HEK293 (cell line): ENCODE data around the gene KIF12.

Experiments used
- CTCF ChIA-PET: fragments of 350-600 bp; formaldehyde crosslinking; extraction: SDS; loops from one replicate; lab custom pipeline; 2021; ENCODE audit warnings: antibody characterized with exemption; lab: Yijun Ruan, JAX
- POLR2A ChIA-PET: fragments of 300-600 bp; formaldehyde crosslinking; extraction: SDS; loops from one replicate; lab custom pipeline; 2020; ENCODE audit warnings: antibody characterized with exemption, inconsistent platforms; lab: Yijun Ruan, JAX
- H3K27ac ChIP-seq: fragments of 200-500 bp; sonication (Bioruptor generic); 2 replicates; pipeline ENCODE4 v1.5.1; 2014; ENCODE audit warnings: low read depth, low read length, control low read depth, inconsistent platforms; ENCODE audit errors: extremely low read depth
- H3K36me3 ChIP-seq, 2 experiments: fragments of 200-500 bp in 1 of 2; sonication (Bioruptor generic) in 1 of 2; 1 replicate in 1 of 2; 2 replicates in 1 of 2; pipeline ENCODE4 v1.5.1; 2014 to 2017; ENCODE audit warnings: inconsistent platforms in 2 of 2, low read length in 2 of 2; ENCODE audit not compliant: control insufficient read depth in 2 of 2, insufficient read depth in 1 of 2
- H3K4me1 ChIP-seq: fragments of 200-500 bp; sonication (Bioruptor generic); 2 replicates; pipeline ENCODE4 v1.5.1; 2014; ENCODE audit warnings: mild to moderate bottlenecking, low read length, inconsistent platforms; ENCODE audit not compliant: control insufficient read depth, insufficient read depth
- H3K4me3 ChIP-seq: 2 replicates; pipeline ENCODE4 v1.5.1; 2011; ENCODE audit warnings: low read depth, mild to moderate bottlenecking, control low read depth, low read length, moderate library complexity
- H3K9me3 ChIP-seq: fragments of 200-500 bp; sonication (Bioruptor generic); 2 replicates; pipeline ENCODE4 v1.5.1; 2014; ENCODE audit warnings: low read depth, low read length, inconsistent platforms; ENCODE audit not compliant: control insufficient read depth, insufficient read depth
- KLF1 ChIP-seq: fragments of 450-650 bp; formaldehyde crosslinking; IDR thresholded peaks from 2 replicates; pipeline ENCODE4 v1.5.1; 2016; ENCODE audit warnings: missing biosample characterization, missing genetic modification characterization
- KLF7 ChIP-seq: fragments of 450-650 bp; formaldehyde crosslinking; IDR thresholded peaks from 2 replicates; pipeline ENCODE4 v1.5.1; 2016; ENCODE audit warnings: missing biosample characterization, missing genetic modification characterization, borderline replicate concordance
- KLF8 ChIP-seq: fragments of 450-650 bp; formaldehyde crosslinking; IDR thresholded peaks from 2 replicates; pipeline ENCODE4 v1.5.1; 2016; ENCODE audit warnings: missing biosample characterization, missing genetic modification characterization
- WT1 ChIP-seq: fragments of 450-650 bp; formaldehyde crosslinking; IDR thresholded peaks from 2 replicates; pipeline ENCODE4 v1.5.1; 2016; ENCODE audit warnings: missing biosample characterization, missing genetic modification characterization
- ZBTB17 ChIP-seq: fragments of 450-650 bp; formaldehyde crosslinking; IDR thresholded peaks from 2 replicates; pipeline ENCODE4 v1.5.1; 2016; ENCODE audit warnings: missing biosample characterization, missing genetic modification characterization
- ZBTB21 ChIP-seq: fragments of 450-650 bp; formaldehyde crosslinking; IDR thresholded peaks from 2 replicates; pipeline ENCODE4 v1.5.1; 2017; ENCODE audit warnings: missing biosample characterization, missing genetic modification characterization
- ZBTB7A ChIP-seq: fragments of 450-650 bp; formaldehyde crosslinking; IDR thresholded peaks from 2 replicates; pipeline ENCODE4 v1.5.1; 2016; ENCODE audit warnings: low read depth, missing biosample characterization, missing genetic modification characterization
- ZFP41 ChIP-seq: fragments of 450-650 bp; formaldehyde crosslinking; IDR thresholded peaks from 2 replicates; pipeline ENCODE4 v1.5.1; 2016; ENCODE audit warnings: missing biosample characterization, missing genetic modification characterization, borderline replicate concordance
- ZIC2 ChIP-seq: fragments of 450-650 bp; formaldehyde crosslinking; IDR thresholded peaks from 2 replicates; pipeline ENCODE4 v1.5.1; 2016; ENCODE audit warnings: missing biosample characterization, missing genetic modification characterization
- ZNF112 ChIP-seq: fragments of 450-650 bp; formaldehyde crosslinking; IDR thresholded peaks from 2 replicates; pipeline ENCODE4 v1.5.0; 2017; ENCODE audit warnings: missing biosample characterization, missing genetic modification characterization
- ZNF155 ChIP-seq: fragments of 450-650 bp; formaldehyde crosslinking; IDR thresholded peaks from 2 replicates; pipeline ENCODE4 v1.5.1; 2016; ENCODE audit warnings: missing biosample characterization, missing genetic modification characterization
- ZNF175 ChIP-seq: fragments of 450-650 bp; formaldehyde crosslinking; IDR thresholded peaks from 2 replicates; pipeline ENCODE4 v1.5.1; 2016; ENCODE audit warnings: missing biosample characterization, missing genetic modification characterization
- ZNF202 ChIP-seq: fragments of 450-650 bp; formaldehyde crosslinking; IDR thresholded peaks from 2 replicates; pipeline ENCODE4 v1.5.1; 2016; ENCODE audit warnings: missing biosample characterization, missing genetic modification characterization, borderline replicate concordance
- ZNF221 ChIP-seq: fragments of 450-650 bp; formaldehyde crosslinking; IDR thresholded peaks from 2 replicates; pipeline ENCODE4 v1.5.1; 2017; ENCODE audit warnings: missing biosample characterization, missing genetic modification characterization, borderline replicate concordance
- ZNF266 ChIP-seq: fragments of 450-650 bp; formaldehyde crosslinking; IDR thresholded peaks from 2 replicates; pipeline ENCODE4 v1.5.1; 2016; ENCODE audit warnings: missing biosample characterization, missing genetic modification characterization, low read depth
- ZNF324 ChIP-seq: fragments of 450-650 bp; formaldehyde crosslinking; IDR thresholded peaks from 2 replicates; pipeline ENCODE4 v1.5.1; 2016; ENCODE audit warnings: missing biosample characterization, missing genetic modification characterization
- ZNF335 ChIP-seq: fragments of 450-650 bp; formaldehyde crosslinking; conservative IDR thresholded peaks from 2 replicates; pipeline ENCODE4 v1.5.1; 2016; ENCODE audit warnings: missing biosample characterization, missing genetic modification characterization
- ZNF37A ChIP-seq: fragments of 450-650 bp; IDR thresholded peaks from 2 replicates; pipeline ENCODE4 v1.5.1; 2018; ENCODE audit warnings: missing biosample characterization, missing genetic modification characterization
- ZNF416 ChIP-seq: fragments of 450-650 bp; formaldehyde crosslinking; IDR thresholded peaks from 2 replicates; pipeline ENCODE4 v1.5.1; 2016; ENCODE audit warnings: missing biosample characterization, missing genetic modification characterization
- ZNF510 ChIP-seq: fragments of 450-650 bp; formaldehyde crosslinking; IDR thresholded peaks from 2 replicates; pipeline ENCODE4 v1.5.1; 2018; ENCODE audit warnings: mild to moderate bottlenecking, missing genetic modification characterization, missing biosample characterization; ENCODE audit not compliant: insufficient replicate concordance
- ZNF558 ChIP-seq: fragments of 450-650 bp; formaldehyde crosslinking; IDR thresholded peaks from 2 replicates; pipeline ENCODE4 v1.5.1; 2016; ENCODE audit warnings: missing biosample characterization, missing genetic modification characterization
- ZNF596 ChIP-seq: fragments of 450-650 bp; IDR thresholded peaks from 2 replicates; pipeline ENCODE4 v1.5.0; 2018; ENCODE audit warnings: missing biosample characterization, mild to moderate bottlenecking, missing genetic modification characterization, moderate library complexity
- ZNF623 ChIP-seq: fragments of 450-650 bp; formaldehyde crosslinking; IDR thresholded peaks from 2 replicates; pipeline ENCODE4 v1.5.1; 2016; ENCODE audit warnings: missing biosample characterization, missing genetic modification characterization
- ZNF660 ChIP-seq: fragments of 450-650 bp; IDR thresholded peaks from 2 replicates; pipeline ENCODE4 v1.5.1; 2018; ENCODE audit warnings: missing biosample characterization, mild to moderate bottlenecking, missing genetic modification characterization
- ZNF677 ChIP-seq: fragments of 450-650 bp; IDR thresholded peaks from 2 replicates; pipeline ENCODE4 v1.5.0; 2018; ENCODE audit warnings: missing biosample characterization, mild to moderate bottlenecking, missing genetic modification characterization, moderate library complexity
- ZNF701 ChIP-seq: fragments of 450-650 bp; formaldehyde crosslinking; IDR thresholded peaks from 2 replicates; pipeline ENCODE4 v1.5.1; 2016; ENCODE audit warnings: missing biosample characterization, missing genetic modification characterization
- ZNF707 ChIP-seq: fragments of 450-650 bp; formaldehyde crosslinking; IDR thresholded peaks from 2 replicates; pipeline ENCODE4 v1.5.1; 2016; ENCODE audit warnings: missing biosample characterization, missing genetic modification characterization
- ZNF768 ChIP-seq: fragments of 450-650 bp; formaldehyde crosslinking; IDR thresholded peaks from 2 replicates; pipeline ENCODE4 v1.5.1; 2018; ENCODE audit warnings: missing biosample characterization, mild to moderate bottlenecking, missing genetic modification characterization
- ZNF785 ChIP-seq: fragments of 450-650 bp; formaldehyde crosslinking; IDR thresholded peaks from 2 replicates; pipeline ENCODE4 v1.5.1; 2016; ENCODE audit warnings: missing biosample characterization, missing genetic modification characterization
- TF ChIP-seq, protein P1 (sequence below): fragments of 450-650 bp; formaldehyde crosslinking; IDR thresholded peaks from 2 replicates; pipeline ENCODE4 v1.5.1; 2017; ENCODE audit warnings: missing biosample characterization, missing genetic modification characterization
- TF ChIP-seq, protein P2 (sequence below): fragments of 450-650 bp; formaldehyde crosslinking; IDR thresholded peaks from 2 replicates; pipeline ENCODE4 v1.5.1; 2016; ENCODE audit warnings: missing biosample characterization, missing genetic modification characterization
- TF ChIP-seq, protein P3 (sequence below): fragments of 450-650 bp; formaldehyde crosslinking; IDR thresholded peaks from 2 replicates; pipeline ENCODE4 v1.5.1; 2016; ENCODE audit warnings: missing biosample characterization, missing genetic modification characterization

The KIF12 gene

DNA sequence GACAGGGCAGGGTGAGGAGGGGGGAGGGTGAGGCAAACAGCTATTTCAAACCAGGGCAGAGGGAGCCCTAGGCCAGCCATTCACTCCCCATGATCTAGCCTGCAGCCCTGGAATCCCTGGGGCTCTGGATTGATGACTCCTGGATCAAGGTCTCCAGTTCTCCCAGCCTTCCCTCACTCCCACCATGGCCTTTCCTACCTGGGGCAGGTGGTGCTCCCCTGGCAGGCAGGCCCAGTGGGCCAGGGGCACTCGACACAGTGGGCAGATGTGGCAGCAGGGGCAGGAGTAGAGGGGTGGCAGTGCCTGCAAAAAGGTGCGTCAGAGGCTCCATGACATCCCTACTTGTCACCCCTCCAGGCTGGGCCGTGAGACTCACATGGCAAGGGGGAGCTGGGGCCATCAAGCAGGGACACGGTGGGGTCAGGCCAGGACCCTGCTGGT, 6.0 kb downstream of the KIF12 start:
- TF ChIP-seq, protein P1, sequence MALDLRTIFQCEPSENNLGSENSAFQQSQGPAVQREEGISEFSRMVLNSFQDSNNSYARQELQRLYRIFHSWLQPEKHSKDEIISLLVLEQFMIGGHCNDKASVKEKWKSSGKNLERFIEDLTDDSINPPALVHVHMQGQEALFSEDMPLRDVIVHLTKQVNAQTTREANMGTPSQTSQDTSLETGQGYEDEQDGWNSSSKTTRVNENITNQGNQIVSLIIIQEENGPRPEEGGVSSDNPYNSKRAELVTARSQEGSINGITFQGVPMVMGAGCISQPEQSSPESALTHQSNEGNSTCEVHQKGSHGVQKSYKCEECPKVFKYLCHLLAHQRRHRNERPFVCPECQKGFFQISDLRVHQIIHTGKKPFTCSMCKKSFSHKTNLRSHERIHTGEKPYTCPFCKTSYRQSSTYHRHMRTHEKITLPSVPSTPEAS (tag by site-specific recombination), result no peak
- TF ChIP-seq ZNF221 (tag by site-specific recombination) (no peak), ZNF768 (tag by site-specific recombination) (no peak), ZNF37A (no peak)
- Histone ChIP-seq H3K9me3 (no peaks in the 10 kb centered on the region), H3K27ac (no peak overlapping the region), H3K4me1 (no peaks in the 10 kb centered on the region), H3K4me3 (no peak overlapping the region), H3K36me3 (no peaks in the 10 kb centered on the region)
- POLR2A ChIA-PET, result no interaction called here
- CTCF ChIA-PET, result interaction anchor here (0.6 to 4.7 kb wide), 5 partner anchors 10 to 198 kb away, joined by 3 to 54 read pairs (median 9); no protein-coding TSS in a partner anchor

DNA sequence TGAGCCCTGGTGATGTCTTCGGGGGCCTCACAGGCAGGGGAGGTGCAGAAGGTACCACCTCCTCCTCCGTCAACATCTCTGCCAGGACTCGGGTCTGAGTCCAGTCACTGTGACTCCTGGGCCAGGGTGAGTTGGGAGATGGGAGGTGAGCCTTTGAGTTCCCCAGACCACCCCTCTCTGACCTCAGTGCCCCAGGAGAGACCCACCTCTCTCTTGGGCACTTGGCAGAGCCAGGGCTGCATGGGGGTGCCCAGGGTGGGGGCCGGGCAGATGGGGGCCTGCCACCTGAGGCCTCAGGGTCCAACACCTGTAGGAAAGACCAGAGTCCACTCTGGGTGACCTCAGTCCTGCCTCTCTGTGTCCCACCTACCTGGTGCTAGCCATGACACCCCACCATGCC, 6.8 kb downstream of the KIF12 start:
- ChIA-PET CTCF (interaction anchor here (0.6 to 4.7 kb wide), 3 partner anchors 9 to 199 kb away, joined by 3 to 54 read pairs (median 3); no protein-coding TSS in a partner anchor), POLR2A (no interaction called here)
- Histone ChIP-seq H3K27ac (no peak overlapping the region), H3K4me3 (no peak overlapping the region), H3K36me3 (no peaks in the 10 kb centered on the region), H3K9me3 (no peaks in the 10 kb centered on the region)
- no peak for TF ChIP-seq KLF1
- no peak for TF ChIP-seq ZNF558
- no peak for TF ChIP-seq KLF8 (tag by site-specific recombination)
- no peak for TF ChIP-seq ZNF175 (tag by site-specific recombination)
- no peak for TF ChIP-seq ZNF112
- TF ChIP-seq ZNF510 (tag by site-specific recombination), result no peak
- TF ChIP-seq, protein P2, sequence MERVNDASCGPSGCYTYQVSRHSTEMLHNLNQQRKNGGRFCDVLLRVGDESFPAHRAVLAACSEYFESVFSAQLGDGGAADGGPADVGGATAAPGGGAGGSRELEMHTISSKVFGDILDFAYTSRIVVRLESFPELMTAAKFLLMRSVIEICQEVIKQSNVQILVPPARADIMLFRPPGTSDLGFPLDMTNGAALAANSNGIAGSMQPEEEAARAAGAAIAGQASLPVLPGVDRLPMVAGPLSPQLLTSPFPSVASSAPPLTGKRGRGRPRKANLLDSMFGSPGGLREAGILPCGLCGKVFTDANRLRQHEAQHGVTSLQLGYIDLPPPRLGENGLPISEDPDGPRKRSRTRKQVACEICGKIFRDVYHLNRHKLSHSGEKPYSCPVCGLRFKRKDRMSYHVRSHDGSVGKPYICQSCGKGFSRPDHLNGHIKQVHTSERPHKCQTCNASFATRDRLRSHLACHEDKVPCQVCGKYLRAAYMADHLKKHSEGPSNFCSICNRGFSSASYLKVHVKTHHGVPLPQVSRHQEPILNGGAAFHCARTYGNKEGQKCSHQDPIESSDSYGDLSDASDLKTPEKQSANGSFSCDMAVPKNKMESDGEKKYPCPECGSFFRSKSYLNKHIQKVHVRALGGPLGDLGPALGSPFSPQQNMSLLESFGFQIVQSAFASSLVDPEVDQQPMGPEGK (tag by site-specific recombination), result no peak
- no peak for TF ChIP-seq ZNF324
- TF ChIP-seq ZNF596 (tag by site-specific recombination), result no peak
- TF ChIP-seq ZNF266 (tag by site-specific recombination), result no peak
- TF ChIP-seq ZNF623 (tag by site-specific recombination), result no peak
- TF ChIP-seq ZFP41 (tag by site-specific recombination), result no peak
- TF ChIP-seq ZBTB17, result no peak
- no peak for TF ChIP-seq ZNF416
- TF ChIP-seq ZNF155 (tag by site-specific recombination), result no peak
- no peak for TF ChIP-seq ZNF660 (tag by site-specific recombination)
- TF ChIP-seq WT1 (tag by site-specific recombination), result no peak
- TF ChIP-seq, all 188 proteins: peak for 0
- H3K4me1 ChIP-seq, result no peaks in the 10 kb centered on the region

DNA sequence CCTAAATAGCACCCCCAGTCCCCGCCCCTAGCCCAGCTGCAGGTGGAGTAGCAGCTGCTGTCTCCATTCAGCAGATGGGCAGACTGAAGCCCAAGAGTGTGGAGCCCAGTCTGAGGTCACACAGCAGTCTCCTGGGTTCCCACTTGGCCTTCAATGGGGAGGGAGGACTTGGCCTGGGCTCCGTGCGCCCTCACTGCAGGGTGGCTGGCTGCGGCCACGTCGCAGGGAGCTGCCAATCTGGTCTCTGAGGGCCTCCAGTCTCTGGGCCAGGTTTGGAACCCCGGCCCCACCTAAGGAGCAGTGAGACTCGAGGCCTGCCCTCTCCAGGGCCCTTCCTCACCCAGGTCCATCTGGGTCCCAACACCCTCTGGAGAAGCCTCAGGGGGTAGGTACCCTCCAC, 7.4 kb downstream of the KIF12 start:
- ChIA-PET CTCF (interaction anchor here (0.6 to 1.4 kb wide), 4 partner anchors 9 to 16 kb away, joined by 3 to 11 read pairs (median 6); no protein-coding TSS in a partner anchor), POLR2A (no interaction called here)
- Histone ChIP-seq H3K27ac (no peak overlapping the region), H3K4me3 (no peak overlapping the region), H3K4me1 (no peaks in the 10 kb centered on the region), H3K36me3 (no peaks in the 10 kb centered on the region), H3K9me3 (no peaks in the 10 kb centered on the region)
- TF ChIP-seq ZNF335 (no peak), ZNF623 (tag by site-specific recombination) (no peak), ZNF677 (tag by site-specific recombination) (no peak), ZNF202 (tag by site-specific recombination) (no peak), ZIC2 (tag by site-specific recombination) (no peak), ZNF707 (no peak), ZBTB7A (tag by site-specific recombination) (no peak), KLF7 (tag by site-specific recombination) (no peak), ZNF701 (tag by site-specific recombination) (no peak), ZNF660 (tag by site-specific recombination) (no peak), ZBTB21 (tag by site-specific recombination) (no peak), ZNF785 (no peak)
- TF ChIP-seq, protein P3, sequence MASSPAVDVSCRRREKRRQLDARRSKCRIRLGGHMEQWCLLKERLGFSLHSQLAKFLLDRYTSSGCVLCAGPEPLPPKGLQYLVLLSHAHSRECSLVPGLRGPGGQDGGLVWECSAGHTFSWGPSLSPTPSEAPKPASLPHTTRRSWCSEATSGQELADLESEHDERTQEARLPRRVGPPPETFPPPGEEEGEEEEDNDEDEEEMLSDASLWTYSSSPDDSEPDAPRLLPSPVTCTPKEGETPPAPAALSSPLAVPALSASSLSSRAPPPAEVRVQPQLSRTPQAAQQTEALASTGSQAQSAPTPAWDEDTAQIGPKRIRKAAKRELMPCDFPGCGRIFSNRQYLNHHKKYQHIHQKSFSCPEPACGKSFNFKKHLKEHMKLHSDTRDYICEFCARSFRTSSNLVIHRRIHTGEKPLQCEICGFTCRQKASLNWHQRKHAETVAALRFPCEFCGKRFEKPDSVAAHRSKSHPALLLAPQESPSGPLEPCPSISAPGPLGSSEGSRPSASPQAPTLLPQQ (tag by site-specific recombination), result no peak
